ENCODE results near the gene EEFSEC.

DNA sequence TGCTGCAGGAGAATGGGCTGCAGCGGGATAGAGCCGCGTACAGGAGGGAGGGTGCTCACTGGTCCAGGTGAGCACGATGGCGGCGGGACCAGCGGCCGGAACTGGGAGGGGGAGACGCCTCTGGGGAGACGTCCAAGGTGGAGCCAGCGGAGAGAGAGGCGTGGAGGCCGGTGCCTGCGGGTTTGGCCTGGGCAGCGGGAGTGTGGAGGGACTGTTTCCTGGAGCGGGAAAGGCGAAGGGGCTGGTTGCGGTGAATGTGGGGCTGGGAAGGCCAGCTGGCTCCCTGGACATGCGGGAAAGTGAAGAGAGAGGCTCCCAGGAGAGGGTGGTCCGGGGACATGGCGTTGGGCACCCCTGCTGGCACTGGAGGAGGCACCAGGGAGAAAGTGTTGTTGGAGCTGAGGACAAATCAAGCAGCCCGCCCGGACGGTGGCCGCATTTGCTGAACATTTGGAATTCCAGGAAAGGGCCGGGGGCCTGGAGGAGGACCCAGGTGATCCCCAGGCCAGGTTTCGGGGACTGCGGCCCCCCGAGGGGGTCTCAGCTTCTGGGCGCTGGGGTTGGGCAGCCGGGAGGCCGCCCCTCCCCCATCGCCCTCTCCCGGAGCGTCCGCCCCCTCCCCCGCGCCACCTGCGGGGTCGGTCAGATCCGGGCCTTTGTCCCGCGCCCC, 279.2 kb downstream of the EEFSEC start:
- TF ChIP-seq, protein P1, sequence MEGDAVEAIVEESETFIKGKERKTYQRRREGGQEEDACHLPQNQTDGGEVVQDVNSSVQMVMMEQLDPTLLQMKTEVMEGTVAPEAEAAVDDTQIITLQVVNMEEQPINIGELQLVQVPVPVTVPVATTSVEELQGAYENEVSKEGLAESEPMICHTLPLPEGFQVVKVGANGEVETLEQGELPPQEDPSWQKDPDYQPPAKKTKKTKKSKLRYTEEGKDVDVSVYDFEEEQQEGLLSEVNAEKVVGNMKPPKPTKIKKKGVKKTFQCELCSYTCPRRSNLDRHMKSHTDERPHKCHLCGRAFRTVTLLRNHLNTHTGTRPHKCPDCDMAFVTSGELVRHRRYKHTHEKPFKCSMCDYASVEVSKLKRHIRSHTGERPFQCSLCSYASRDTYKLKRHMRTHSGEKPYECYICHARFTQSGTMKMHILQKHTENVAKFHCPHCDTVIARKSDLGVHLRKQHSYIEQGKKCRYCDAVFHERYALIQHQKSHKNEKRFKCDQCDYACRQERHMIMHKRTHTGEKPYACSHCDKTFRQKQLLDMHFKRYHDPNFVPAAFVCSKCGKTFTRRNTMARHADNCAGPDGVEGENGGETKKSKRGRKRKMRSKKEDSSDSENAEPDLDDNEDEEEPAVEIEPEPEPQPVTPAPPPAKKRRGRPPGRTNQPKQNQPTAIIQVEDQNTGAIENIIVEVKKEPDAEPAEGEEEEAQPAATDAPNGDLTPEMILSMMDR (IDR thresholded peaks at IDR 0.05) = no peak
- no peak for TF ChIP-seq EP300 (IDR thresholded peaks at IDR 0.05)
- TF ChIP-seq POLR2AphosphoS5 (IDR thresholded peaks at IDR 0.05) = no peak
